ENCODE data around the gene PNLIPRP2. TPM values are rescaled to one million over a fixed set of nuclear protein-coding genes. Genes with fewer than 3 reads are reported as not detected.

The PNLIPRP2 gene
- total RNA-seq, 2 donors from 2014 or later: not detected

DNA sequence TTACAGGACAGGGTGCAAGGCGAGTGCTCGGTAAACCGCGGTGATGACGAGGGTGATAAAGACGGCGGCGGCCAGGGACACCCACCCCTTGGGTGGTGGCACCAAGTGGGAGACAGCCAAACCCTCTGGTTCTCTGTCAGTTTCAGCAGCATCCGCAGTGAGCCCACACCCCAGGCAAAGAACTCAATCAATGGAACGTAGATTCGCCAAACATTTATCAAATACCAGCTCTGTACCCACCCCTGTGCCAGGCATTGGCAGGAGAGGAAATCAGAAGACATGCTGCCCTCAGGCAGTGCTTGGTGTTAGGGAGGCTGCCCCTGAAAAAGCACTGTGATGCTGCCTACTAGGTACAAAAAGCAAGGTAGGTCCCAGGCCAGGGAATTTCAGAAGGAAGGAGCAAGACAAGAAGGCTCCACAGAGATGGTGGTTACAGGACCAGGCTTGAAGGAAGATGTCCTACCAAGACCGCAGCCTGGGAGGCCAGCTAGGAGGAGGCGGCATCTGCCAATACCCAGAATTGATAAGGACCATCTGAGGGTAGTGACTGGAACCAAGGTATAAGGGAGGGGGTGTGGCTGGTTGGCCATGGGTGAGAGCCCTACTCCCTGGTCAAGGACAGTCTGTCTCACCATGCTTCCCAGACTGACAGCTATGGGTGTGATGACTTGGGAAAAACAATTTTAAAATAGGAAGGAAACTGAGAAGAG, 10.2 kb upstream of the PNLIPRP2 start:
- ATAC-seq (no peak), DNase-seq (no peak)
- intact Hi-C loops (cut with DNase I): no loop called here

DNA sequence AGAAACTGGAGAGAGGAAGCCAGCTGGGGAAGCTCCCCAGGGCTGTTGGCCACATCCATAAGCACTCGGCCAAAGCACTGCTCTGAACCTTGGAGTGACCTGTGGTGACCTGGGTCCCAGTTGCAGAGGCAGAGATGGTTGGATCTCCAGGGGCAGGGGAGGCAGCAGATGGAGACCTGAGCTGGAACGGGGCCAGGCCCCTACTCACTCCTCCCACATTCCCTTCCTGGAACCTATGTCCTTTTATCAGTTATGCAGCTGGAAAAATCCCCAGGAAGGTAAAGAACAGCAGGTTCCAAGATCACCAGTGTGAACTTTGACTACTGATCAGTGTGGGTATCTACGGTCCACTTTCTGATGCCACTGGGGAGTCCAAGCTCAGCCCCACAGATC, 9.6 kb upstream of the PNLIPRP2 start:
- intact Hi-C loops (cut with DNase I): no loop called here

DNA sequence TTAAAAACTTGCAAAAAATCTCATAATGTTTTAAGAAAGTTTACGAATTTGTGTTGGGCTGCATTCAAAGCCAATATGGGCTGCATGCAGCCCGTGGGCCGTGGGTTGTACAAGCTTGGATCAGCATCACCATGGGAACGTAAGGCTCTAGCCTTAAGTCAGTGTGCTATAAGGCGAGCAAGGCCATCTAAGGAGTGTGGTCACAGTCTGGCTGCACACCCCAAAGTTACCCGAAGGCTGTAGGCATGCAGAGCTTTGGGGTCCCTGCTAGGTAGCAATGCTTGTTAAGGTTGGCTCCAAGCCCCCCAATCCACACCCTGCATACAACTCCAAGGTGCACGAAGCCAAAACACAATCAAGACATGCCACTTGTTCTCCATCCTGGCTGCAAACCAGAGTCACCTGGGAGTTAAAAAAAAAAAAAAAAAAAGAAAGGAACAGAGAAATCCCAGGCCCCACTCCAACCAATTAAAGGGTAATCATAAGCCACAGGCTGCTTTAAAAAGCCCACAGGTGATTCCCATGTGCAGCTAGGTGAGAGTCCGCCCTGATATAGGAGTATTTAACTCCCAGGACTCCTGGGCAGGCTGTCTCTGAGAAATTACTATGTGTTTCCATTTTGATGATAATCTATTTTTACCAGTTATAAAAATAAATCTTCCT, 8.5 kb upstream of the PNLIPRP2 start:
- intact Hi-C loops (cut with DNase I): no loop called here
- ATAC-seq (no peak), DNase-seq (no peak)

More for the DNA sequence above, 9.6 kb upstream of the PNLIPRP2 start:
- ATAC-seq (no peak), DNase-seq (no peak)

DNA sequence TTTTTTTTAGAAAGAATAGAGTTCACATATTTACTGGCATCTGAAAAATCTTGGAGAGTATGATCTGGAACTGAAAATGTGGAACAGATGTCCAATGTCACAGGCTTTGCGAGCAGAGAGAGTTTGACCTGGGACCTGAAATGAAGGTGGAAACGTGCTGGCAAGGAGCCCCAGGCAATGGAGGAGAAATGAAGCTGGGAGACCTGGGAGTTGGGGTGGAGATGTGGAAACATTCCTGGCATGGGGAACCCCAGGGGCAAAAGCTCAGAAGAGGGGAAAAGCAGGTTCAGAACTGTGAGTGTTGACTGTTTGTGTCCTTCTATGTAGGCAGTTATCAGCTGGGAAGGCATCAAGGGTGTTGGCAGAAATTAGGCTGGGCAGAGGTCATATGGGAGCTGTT, 7.3 kb upstream of the PNLIPRP2 start:
- no peak for DNase-seq
- intact Hi-C loops (cut with DNase I): no loop called here
- no peak for ATAC-seq

DNA sequence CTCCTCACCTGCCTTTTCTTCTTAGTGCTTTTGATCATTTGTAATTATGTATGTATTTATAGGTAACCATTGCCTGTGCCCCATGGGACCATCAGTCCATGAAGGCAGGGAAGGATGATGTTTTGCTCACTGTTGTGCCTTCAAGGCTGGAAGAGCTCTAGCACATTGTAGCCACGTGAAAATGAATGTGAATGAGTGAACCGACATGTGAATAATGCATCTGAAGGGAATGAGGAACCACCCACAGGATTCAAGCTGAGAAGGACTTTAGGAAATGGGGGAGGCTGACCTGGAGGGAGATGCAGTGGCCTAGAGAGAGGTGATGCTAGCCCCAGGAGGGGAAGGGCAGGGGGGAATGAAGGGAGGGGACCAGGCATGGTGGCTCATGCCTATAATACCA, 6.0 kb upstream of the PNLIPRP2 start:
- no peak for ATAC-seq
- DNase-seq: no peak
- intact Hi-C loops (cut with DNase I): no loop called here

- intact Hi-C loops (cut with DNase I): no loop called here
- no peak for ATAC-seq
These were observed 5.5 kb upstream of the PNLIPRP2 start for GRCh38 chr10:116615199-116615776.

DNA sequence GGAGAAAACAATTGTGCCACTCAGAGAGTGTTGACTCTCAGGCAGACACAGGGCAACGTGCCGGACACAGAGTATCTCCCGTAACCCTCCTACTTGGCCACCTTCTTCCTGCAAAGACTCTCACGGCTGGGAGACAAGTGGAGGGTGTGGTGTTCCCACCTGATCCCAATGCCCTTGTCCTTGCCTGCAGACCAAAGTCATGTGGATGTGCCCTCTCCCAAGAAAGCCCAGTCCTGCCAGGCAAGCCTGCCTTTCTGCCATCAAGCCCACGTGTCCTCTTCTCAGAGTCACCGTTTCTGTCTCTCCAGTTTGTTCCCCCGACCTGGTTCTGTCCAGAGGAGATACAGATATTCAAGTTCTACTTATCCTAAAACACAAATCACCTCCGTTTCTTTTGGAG, 723 bp downstream of the PNLIPRP2 start:
- DNase-seq: no peak
- intact Hi-C loops (cut with DNase I): no loop called here
- ATAC-seq: no peak

More at GRCh38 chr10:116615199-116615776, 5.5 kb upstream of the PNLIPRP2 start:
- no peak for DNase-seq

- ATAC-seq: no peak
- intact Hi-C loops (cut with DNase I): no loop called here
These were observed 1.3 kb downstream of the PNLIPRP2 start for GRCh38 chr10:116621934-116622655.

DNA sequence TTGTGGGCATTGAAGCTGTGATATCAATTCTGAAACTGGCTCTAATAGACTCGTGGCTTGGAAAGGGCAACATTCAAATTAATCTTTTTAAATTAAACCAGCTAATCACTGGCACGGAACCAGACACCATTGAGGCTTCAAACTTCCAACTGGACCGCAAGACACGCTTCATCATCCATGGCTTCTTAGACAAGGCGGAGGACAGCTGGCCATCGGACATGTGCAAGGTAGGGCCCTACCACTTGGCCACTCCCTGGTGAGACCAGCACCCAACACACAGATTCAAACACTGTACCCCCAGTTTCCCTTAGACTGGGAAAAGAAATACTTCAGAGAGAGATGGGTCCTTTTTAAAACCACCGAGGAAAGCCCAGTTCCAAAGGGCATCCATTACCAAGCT, 5.1 kb downstream of the PNLIPRP2 start:
- no peak for ATAC-seq
- intact Hi-C loops (cut with DNase I): loop anchor here in 1 of 2 donors (5.0 kb wide), 1 partner anchor 161 kb away; no protein-coding TSS in a partner anchor
- no peak for DNase-seq

More at GRCh38 chr10:116621934-116622655, 1.3 kb downstream of the PNLIPRP2 start:
- no peak for DNase-seq

DNA sequence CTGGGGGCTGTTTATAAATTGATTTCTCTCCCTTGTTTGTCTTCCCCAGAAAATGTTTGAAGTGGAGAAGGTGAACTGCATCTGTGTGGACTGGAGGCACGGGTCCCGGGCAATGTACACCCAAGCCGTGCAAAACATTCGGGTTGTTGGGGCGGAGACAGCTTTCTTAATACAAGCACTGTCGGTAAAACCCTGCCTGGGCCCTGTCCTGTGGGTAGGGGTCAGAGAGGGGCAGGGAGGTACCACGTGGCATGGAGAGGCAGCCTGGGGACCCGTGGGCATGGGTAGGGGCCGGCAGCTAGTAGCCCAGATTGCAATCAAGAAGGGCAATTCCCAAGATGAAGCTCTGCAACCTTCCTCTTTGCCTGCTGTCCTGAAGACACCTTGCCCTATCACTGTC, 6.1 kb downstream of the PNLIPRP2 start:
- ATAC-seq (no peak), DNase-seq (no peak)
- intact Hi-C loops (cut with DNase I): loop anchor here in 1 of 2 donors (5.0 kb wide), 1 partner anchor 160 kb away; no protein-coding TSS in a partner anchor

GRCh38 chr10:116627386-116627933, 6.7 kb downstream of the PNLIPRP2 start:
- intact Hi-C loops (cut with DNase I): loop anchor here in 1 of 2 donors (5.0 kb wide), 1 partner anchor 160 kb away; no protein-coding TSS in a partner anchor
- ATAC-seq: peak; percentile 55 to 75
- DNase-seq: no peak

GRCh38 chr10:116629340-116629739, 8.6 kb downstream of the PNLIPRP2 start:
- DNase-seq: no peak
- ATAC-seq: no peak
- intact Hi-C loops (cut with DNase I): loop anchor here in 1 of 2 donors (5.0 kb wide), 1 partner anchor 158 kb away; no protein-coding TSS in a partner anchor

DNA sequence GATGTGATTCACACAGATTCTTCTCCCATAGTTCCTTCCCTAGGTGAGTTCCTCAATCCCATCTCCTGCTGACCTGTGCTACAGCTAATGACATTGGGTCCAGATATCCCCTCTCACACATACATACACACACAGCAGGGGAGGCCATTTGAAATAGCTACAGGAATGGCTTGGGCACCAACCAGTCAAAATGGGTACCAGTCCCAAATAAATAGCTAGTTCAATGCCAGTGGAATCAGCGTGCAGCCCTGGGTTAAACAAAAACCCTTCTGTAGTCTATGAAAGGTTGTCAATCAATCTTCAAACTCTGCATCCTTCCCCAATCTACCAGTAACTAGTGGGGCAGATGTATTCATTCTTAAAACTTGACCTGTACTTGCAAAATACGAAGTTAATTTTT, 9.3 kb downstream of the PNLIPRP2 start:
- intact Hi-C loops (cut with DNase I): no loop called here
- ATAC-seq (no peak), DNase-seq (no peak)

DNA sequence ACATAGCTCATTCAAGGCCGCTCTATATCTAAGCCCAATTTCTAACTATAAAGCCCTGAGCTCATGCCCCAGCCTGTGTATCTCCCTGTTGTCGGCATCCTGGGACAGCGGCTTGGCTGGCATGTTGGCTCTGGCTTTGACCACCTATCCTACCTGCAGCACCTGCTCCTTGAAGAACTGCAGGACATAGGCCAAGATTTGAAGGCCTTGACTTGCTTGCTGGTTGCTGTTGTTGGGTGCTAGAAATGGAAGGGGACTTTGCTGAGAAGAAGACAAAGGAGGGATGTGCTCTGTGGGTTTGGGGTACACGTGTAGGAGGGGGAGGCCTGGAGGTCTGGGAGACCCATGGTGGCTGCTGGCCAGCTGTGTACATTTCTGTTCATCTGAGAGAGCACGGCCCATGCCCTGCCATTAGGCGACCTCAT, 11.1 kb downstream of the PNLIPRP2 start:
- ATAC-seq: no peak
- intact Hi-C loops (cut with DNase I): no loop called here
- no peak for DNase-seq

DNA sequence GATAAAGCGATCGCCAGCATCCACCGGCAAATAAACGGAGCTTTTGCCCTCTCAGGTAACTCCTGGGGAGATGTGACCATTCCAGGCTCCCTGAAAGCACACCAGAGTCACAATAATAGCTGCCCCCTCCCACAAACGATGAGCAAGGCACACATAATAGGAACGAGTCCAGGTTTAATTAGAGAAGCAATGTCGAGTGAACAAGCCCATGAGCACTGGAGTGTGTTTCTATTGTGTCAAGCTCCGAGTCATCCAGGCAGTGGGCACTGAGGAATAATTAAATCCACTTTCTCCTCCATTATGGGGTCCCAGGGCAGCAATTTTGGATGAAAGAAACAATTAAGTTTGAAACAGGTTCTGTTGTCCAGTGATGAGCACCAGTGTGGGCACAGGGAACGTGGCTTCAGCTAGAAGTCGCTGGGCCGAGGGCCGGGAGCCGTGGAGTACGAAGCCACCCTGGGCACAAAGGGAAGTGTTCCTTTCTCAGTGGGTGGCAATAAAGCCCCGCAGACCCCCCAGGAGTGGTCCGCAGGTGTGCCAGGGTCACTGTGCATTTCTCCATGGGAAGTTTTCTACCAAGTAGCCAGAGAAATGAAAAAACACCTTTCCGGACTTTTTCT, 12.0 kb downstream of the PNLIPRP2 start:
- no peak for ATAC-seq
- intact Hi-C loops (cut with DNase I): no loop called here
- no peak for DNase-seq

GRCh38 chr10:116633216-116633600, 12.5 kb downstream of the PNLIPRP2 start:
- ATAC-seq (no peak), DNase-seq (no peak)
- intact Hi-C loops (cut with DNase I): no loop called here

DNA sequence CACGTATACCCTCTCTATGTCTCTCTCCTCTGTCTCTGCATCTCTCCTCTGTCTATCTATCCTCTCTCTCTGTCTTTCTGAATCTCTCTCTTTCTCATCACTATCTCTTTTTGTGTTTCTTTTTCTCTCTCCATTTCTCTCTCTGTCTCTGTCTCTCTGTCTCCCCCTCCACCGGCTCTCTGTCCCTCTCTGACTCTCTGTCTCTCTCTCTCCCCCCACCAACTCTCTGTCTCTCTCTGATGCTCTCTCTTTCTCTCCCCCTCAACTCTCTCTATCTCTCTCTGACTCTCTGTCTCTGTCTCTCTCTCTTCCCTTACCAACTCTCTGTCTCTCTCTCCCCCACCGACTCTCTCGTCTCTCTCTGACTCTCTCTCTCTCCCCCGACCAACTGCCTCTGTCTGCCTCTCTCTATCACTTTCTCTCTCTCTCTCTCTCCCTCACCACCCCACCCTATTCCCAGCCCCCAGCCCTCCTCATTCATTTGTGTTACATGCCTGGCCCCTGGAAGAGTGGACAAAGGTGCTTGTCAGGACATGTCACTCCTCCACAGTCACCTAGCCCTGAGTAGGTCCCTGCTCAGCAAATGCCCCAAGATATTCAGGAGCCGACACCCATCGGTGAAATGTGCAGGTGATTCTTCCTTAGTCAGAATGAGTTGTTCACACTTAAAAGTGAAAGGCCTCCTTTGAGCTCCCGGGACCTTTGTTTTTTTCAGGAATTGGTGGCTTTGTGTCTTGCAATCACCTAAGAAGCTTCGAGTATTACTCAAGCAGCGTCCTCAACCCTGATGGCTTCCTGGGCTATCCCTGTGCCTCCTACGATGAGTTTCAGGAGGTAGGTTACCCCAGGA, 13.6 kb downstream of the PNLIPRP2 start:
- DNase-seq (no peak), ATAC-seq (no peak)
- intact Hi-C loops (cut with DNase I): no loop called here

DNA sequence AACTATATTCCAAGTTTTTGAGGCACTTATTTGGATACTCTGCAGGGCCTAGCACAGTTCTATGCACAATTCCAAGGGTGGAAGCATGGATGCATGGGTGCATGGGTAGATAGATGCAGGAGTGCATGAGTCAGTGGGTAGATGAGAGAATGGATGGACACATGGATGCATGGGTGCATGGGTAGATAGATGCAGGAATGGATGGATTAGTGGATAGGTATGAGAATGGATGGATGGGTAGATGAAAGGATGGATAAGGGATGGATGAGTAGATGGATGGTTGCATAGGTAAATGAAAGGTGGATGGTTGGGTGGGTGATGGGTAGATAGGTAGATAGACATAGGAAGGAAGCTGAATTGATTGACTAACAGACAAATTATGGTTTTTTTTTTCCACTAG, 15.6 kb downstream of the PNLIPRP2 start:
- intact Hi-C loops (cut with DNase I): no loop called here
- no peak for ATAC-seq
- no peak for DNase-seq

Data from left cardiac atrium (tissue), 4 donors.